Measurements from ENCODE around the gene PRKCA. TPM values are rescaled to one million over a fixed set of nuclear protein-coding genes. Genes with fewer than 3 reads are reported as not detected.

The PRKCA gene
- total and polyA plus RNA-seq, 9 of the 15 experiments (the other 6 are each of a cell fraction or from before 2014, with no cell fraction given), result 3.2 to 33.0 (median 17.8) TPM

DNA sequence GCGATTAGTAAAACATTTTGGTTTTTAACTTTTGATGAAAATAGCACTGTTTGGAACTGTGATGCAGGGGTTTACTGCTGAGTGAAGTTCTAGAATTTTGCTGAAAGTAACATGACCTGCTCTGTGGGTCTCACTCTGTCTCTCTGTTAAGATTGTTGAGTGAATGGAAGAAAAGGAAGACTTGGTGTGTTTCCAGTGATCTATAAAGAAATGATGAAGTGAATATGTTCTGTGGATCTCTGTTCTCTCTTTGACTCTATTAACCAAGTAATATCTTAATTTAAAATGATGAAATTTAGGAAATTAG lies 148.4 kb downstream of the PRKCA start (continued):
- no peak for TF ChIP-seq SP2 (IDR thresholded peaks at IDR 0.05; ENCODE audit: extremely low read depth, low read depth, low read length, poor library complexity, severe bottlenecking)

DNA sequence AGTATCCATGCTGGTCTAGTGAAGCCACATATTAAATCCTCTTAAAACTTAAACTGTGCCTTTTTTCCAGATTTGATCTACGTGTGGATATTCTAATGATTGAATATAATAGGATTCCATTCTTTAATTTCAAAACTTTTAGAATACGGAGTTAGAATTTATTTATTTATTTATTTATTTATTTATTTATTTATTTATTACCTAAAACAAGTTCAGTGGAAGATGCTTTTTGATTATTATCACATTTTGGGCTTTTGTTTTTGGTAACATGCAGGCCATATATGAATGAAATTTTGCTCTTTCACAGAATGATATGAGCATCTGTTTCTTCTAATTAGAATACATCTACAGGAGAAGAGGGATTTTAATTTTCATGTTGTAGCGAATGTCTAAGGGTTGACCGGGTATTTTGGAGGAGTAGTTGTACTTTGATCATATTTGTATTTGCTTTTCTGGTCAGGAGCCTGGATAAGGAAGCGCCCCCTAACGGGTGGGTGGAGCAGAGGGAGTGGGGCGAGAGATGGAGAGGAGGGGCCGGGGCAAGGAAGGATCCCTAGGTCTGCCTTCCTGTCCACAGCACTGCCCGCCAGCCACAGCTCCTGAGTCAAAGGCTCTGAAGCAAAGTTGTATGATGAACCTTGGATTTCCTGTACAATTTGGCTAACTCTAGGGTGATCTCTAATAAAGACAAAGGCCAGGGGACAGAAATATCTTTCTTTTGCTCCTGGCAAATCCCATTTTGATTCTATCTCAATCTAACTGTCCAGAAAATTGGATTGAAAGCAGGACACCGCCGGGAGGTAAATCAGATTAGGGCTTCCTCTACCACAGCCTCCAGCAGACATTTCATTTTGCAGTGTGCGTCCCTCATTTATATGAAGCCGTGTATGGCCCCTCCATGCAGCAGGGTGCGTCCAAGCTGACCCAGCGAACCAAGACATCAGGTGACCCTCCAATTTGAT lies 149.1 kb downstream of the PRKCA start:
- H3K9me3 ChIP-seq (replicated peaks; ENCODE audit: control insufficient read depth, insufficient read depth, low read depth, low read length), result no peaks in the 10 kb centered on the region
- intact Hi-C loops (cut with micrococcal nuclease), result no loop called here
- peak; percentile 6 for FAIRE-seq
- ChIA-PET CTCF (ENCODE audit: low intra/inter-chr PET ratio) (no interaction called here), POLR2A (interaction anchor here (1.0 kb wide), 1 partner anchor 8 kb away, joined by 3 read pairs; no protein-coding TSS in a partner anchor)
- H2AFZ ChIP-seq (ENCODE audit: low read depth, low read length), result no peak overlapping the region
- in situ Hi-C loops (cut with MboI), result no loop called here
- no peaks in the 10 kb centered on the region; the same call in 2 of the 3 replicates for H3K36me3 ChIP-seq (ENCODE audit: control insufficient read depth, insufficient read depth, low read length)
- H3K4me1 ChIP-seq (replicated peaks in 1 of 2; ENCODE audit: control insufficient read depth in 2 of 2, insufficient read depth in 2 of 2, low read length in 2 of 2), result no peaks in the 10 kb centered on the region; a peak in 1 of 5 replicates
- no peaks in the 10 kb centered on the region for H3K9me1 ChIP-seq (ENCODE audit: control insufficient read depth, insufficient read depth, low read length)
- DNase-seq (ENCODE audit: extremely low read depth in 1 of 4, low spot score in 3 of 4), result peak; percentile 59 to 70 (median 66)
- peak; percentile 87 for ATAC-seq
- H3K4me3 ChIP-seq, result no peak overlapping the region
- 52% methylated on average over 15 of the region's 15 CpGs for WGBS (ENCODE audit: insufficient coverage, low coverage, missing lambda C conversion rate)
- no TSS peak for BruUV-seq (replicated peaks)
- no peak overlapping the region for H3K4me2 ChIP-seq (ENCODE audit: insufficient read depth, low read length)
- TF ChIP-seq, protein P1, sequence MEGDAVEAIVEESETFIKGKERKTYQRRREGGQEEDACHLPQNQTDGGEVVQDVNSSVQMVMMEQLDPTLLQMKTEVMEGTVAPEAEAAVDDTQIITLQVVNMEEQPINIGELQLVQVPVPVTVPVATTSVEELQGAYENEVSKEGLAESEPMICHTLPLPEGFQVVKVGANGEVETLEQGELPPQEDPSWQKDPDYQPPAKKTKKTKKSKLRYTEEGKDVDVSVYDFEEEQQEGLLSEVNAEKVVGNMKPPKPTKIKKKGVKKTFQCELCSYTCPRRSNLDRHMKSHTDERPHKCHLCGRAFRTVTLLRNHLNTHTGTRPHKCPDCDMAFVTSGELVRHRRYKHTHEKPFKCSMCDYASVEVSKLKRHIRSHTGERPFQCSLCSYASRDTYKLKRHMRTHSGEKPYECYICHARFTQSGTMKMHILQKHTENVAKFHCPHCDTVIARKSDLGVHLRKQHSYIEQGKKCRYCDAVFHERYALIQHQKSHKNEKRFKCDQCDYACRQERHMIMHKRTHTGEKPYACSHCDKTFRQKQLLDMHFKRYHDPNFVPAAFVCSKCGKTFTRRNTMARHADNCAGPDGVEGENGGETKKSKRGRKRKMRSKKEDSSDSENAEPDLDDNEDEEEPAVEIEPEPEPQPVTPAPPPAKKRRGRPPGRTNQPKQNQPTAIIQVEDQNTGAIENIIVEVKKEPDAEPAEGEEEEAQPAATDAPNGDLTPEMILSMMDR (IDR thresholded peaks at IDR 0.05 in 2 of 3, conservative IDR thresholded peaks at IDR 0.05 in 1 of 3; ENCODE audit: insufficient read depth in 2 of 3, low read depth in 1 of 3, low read length in 3 of 3), result peak; percentile 44 to 54 (median 47); a peak in 5 of 6 replicates
- TF ChIP-seq, protein P2, sequence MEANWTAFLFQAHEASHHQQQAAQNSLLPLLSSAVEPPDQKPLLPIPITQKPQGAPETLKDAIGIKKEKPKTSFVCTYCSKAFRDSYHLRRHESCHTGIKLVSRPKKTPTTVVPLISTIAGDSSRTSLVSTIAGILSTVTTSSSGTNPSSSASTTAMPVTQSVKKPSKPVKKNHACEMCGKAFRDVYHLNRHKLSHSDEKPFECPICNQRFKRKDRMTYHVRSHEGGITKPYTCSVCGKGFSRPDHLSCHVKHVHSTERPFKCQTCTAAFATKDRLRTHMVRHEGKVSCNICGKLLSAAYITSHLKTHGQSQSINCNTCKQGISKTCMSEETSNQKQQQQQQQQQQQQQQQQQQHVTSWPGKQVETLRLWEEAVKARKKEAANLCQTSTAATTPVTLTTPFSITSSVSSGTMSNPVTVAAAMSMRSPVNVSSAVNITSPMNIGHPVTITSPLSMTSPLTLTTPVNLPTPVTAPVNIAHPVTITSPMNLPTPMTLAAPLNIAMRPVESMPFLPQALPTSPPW (CRISPR knock-in tag; IDR thresholded peaks at IDR 0.05), result peak; percentile 27; the same call in 1 of the 2 replicates
- TF ChIP-seq, protein P3, sequence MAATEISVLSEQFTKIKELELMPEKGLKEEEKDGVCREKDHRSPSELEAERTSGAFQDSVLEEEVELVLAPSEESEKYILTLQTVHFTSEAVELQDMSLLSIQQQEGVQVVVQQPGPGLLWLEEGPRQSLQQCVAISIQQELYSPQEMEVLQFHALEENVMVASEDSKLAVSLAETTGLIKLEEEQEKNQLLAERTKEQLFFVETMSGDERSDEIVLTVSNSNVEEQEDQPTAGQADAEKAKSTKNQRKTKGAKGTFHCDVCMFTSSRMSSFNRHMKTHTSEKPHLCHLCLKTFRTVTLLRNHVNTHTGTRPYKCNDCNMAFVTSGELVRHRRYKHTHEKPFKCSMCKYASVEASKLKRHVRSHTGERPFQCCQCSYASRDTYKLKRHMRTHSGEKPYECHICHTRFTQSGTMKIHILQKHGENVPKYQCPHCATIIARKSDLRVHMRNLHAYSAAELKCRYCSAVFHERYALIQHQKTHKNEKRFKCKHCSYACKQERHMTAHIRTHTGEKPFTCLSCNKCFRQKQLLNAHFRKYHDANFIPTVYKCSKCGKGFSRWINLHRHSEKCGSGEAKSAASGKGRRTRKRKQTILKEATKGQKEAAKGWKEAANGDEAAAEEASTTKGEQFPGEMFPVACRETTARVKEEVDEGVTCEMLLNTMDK (IDR thresholded peaks at IDR 0.05; ENCODE audit: borderline replicate concordance, insufficient read depth, low read depth, low read length, poor library complexity, severe bottlenecking), result peak; percentile 90
- TF ChIP-seq TEAD1 (CRISPR knock-in tag; IDR thresholded peaks at IDR 0.05), result no peak
- peak; percentile 12; the same call in 1 of the 2 replicates for TF ChIP-seq ZBTB7A (IDR thresholded peaks at IDR 0.05; ENCODE audit: borderline replicate concordance, control insufficient read depth, low read depth, low read length)
- peak in 1 of 2 experiments; percentile 25; a peak in 1 of 4 replicates for TF ChIP-seq RAD21 (CRISPR knock-in tag; conservative IDR thresholded peaks at IDR 0.05 in 1 of 2, IDR thresholded peaks at IDR 0.05 in 1 of 2)
- TF ChIP-seq MAZ (CRISPR knock-in tag; conservative IDR thresholded peaks at IDR 0.05 in 1 of 2, IDR thresholded peaks at IDR 0.05 in 1 of 2), result 0 out of 4 replicates have a peak, but pooled peaks of 1 of the 2 experiments have one; percentile 19
- no peak for TF ChIP-seq HSF4 (CRISPR knock-in tag; IDR thresholded peaks at IDR 0.05; ENCODE audit: borderline replicate concordance)
- no peak overlapping the region for H3K9ac ChIP-seq (ENCODE audit: insufficient read depth in 1 of 2, low read depth in 2 of 2, low read length in 2 of 2)
- H3K79me2 ChIP-seq (ENCODE audit: control insufficient read depth, insufficient read depth, low read length), result no peaks in the 10 kb centered on the region; the same call in none of the 3 replicates
- H4K20me1 ChIP-seq (replicated peaks; ENCODE audit: control insufficient read depth, insufficient read depth, low read length), result no peaks in the 10 kb centered on the region
- H3K27me3 ChIP-seq (ENCODE audit: control insufficient read depth in 2 of 2, insufficient read depth in 2 of 2, low read length in 2 of 2), result no peaks in the 10 kb centered on the region
- H3K27ac ChIP-seq (ENCODE audit: extremely low read depth, low read depth, low read length), result no peak overlapping the region

Measured in K562 (cell line).